Measurements from ENCODE around the gene HSPA14.
"Not testable (repeated sequence)": the region's sequence is repeated elsewhere in the genome, so short reads cannot be mapped to it uniquely, and the experiment has no call there.

HSPA14 gene

GRCh38 chr10:14837003-14837756 is 926 bp upstream of the HSPA14 start:
- no peak for DNase-seq

- peak in 1 of 2 donors; percentile 9 for DNase-seq
These were observed 637 bp downstream of the HSPA14 start for GRCh38 chr10:14838582-14839304.

GRCh38 chr10:14839305-14839695 is 1.2 kb downstream of the HSPA14 start:
- no peak for DNase-seq

GRCh38 chr10:14840178-14840577 is 2.1 kb downstream of the HSPA14 start:
- no peak for DNase-seq

- DNase-seq = no peak
These were observed 5.4 kb downstream of the HSPA14 start for GRCh38 chr10:14843327-14843988.

GRCh38 chr10:14844948-14845347 is 6.8 kb downstream of the HSPA14 start:
- DNase-seq = no peak

GRCh38 chr10:14852236-14852635 is 14.1 kb downstream of the HSPA14 start:
- DNase-seq = no peak

- DNase-seq = no peak
These were observed 17.3 kb downstream of the HSPA14 start for GRCh38 chr10:14855453-14855852.

GRCh38 chr10:14858338-14858960 is 20.3 kb downstream of the HSPA14 start:
- peak; percentile 11 to 52 for DNase-seq

- DNase-seq = no peak
These were observed 20.9 kb downstream of the HSPA14 start for GRCh38 chr10:14859043-14859442.

GRCh38 chr10:14859775-14860174 is 21.7 kb downstream of the HSPA14 start:
- peak; percentile 27 to 28 for DNase-seq

GRCh38 chr10:14860791-14861190 is 22.7 kb downstream of the HSPA14 start:
- no peak for DNase-seq

GRCh38 chr10:14864466-14864865 is 26.4 kb downstream of the HSPA14 start:
- not testable (repeated sequence) for DNase-seq

GRCh38 chr10:14864871-14865270 is 26.8 kb downstream of the HSPA14 start:
- not testable (repeated sequence) for DNase-seq

GRCh38 chr10:14873090-14873760 is 35.1 kb downstream of the HSPA14 start:
- DNase-seq = no peak

- peak; percentile 21 to 35 for DNase-seq
These were observed 37.8 kb downstream of the HSPA14 start for GRCh38 chr10:14875941-14876340.

GRCh38 chr10:14876764-14877163 is 38.7 kb downstream of the HSPA14 start:
- DNase-seq = no peak

GRCh38 chr10:14878266-14879123 is 40.4 kb downstream of the HSPA14 start, which contains the start of gene SUV39H2:
TSS of gene SUV39H2 (plus strand) at chr10:14878866. CDS start at chr10:14878889, 23 bp downstream.
- DNase-seq = peak; percentile 94 to 95

GRCh38 chr10:14879124-14879927 is 41.2 kb downstream of the HSPA14 start:
- peak in 1 of 2 donors; percentile 39 for DNase-seq

- no peak for DNase-seq
These were observed 41.8 kb downstream of the HSPA14 start for GRCh38 chr10:14879928-14880193.

- no peak for DNase-seq
These were observed 42.1 kb downstream of the HSPA14 start for GRCh38 chr10:14880229-14880628.
